ENCODE data around the gene FRMD8. TPM values are rescaled to one million over a fixed set of nuclear protein-coding genes. Genes with fewer than 3 reads are reported as not detected.

FRMD8 gene
- total RNA-seq (2011; cell fraction: chromatin; rRNA removed; ENCODE audit: low replicate concordance): 28.5 and 83.6 TPM in 2 replicates
- total RNA-seq (2011; cell fraction: nucleolus; rRNA removed): 89.6 and 96.9 TPM in 2 replicates
- total RNA-seq (2011; cell fraction: nucleoplasm; rRNA removed): 32.8 and 36.5 TPM in 2 replicates
- 34.6 and 46.5 TPM in 2 replicates for total RNA-seq (2014; rRNA removed)
- total RNA-seq (2014; rRNA removed; fragmentation: Illumina TruSeq; extraction: Trizol): 6.2 and 8.6 TPM in 2 replicates
- total RNA-seq (2015; rRNA removed; fragmentation: Illumina TruSeq; extraction: Trizol): 15.0 and 15.8 TPM in 2 replicates
- 44.2 and 54.5 TPM in 2 replicates for total RNA-seq (2021)
- polyA plus RNA-seq (2011; rRNA removed): 16.0 and 19.9 TPM in 2 replicates
- 24.0 and 43.0 TPM in 2 replicates for polyA plus RNA-seq (2011; cell fraction: cytosol; rRNA removed)
- 25.1 and 46.6 TPM in 2 replicates for polyA plus RNA-seq (2011; cell fraction: nucleus; rRNA removed)
- polyA plus RNA-seq (2012): 21.4 and 22.5 TPM in 2 replicates
- 12.0 and 19.4 TPM in 2 replicates for polyA plus RNA-seq (2014; fragmentation: Illumina TruSeq; extraction: Trizol)
- polyA plus RNA-seq (2014; fragmentation: Nextera tagmentation; extraction: Ambion mirVana): 1 to 10 TPM; 4.5 to 5.0 TPM
- polyA plus RNA-seq (2014; rRNA removed): 33.4 and 41.7 TPM in 2 replicates
- 8.4 and 13.5 TPM in 2 replicates for polyA minus RNA-seq (2011; rRNA and poly(A)+ RNA removed)
- polyA minus RNA-seq (2011; cell fraction: cytosol; rRNA and poly(A)+ RNA removed): 21.0 and 21.1 TPM in 2 replicates
- 28.1 and 34.6 TPM in 2 replicates for polyA minus RNA-seq (2011; cell fraction: nucleus; rRNA and poly(A)+ RNA removed)
- Bru-seq, nascent RNA: percentile 66 among the genes with signal in this experiment
- percentile 61 among the genes with signal in this experiment for BruChase-seq, experiment 1, labeled RNA remaining after a 2-hour chase
- BruChase-seq, experiment 2, labeled RNA remaining after a 6-hour chase: percentile 64 among the genes with signal in this experiment
- long read RNA-seq, experiment 1, transcript FRMD8-201 (11 exons, 3,723 nt): minor isoform, 15 of 311 reads
- long read RNA-seq, experiment 1, transcript FRMD8-208 (2 exons, 366 nt): minor isoform, 9 of 311 reads
- long read RNA-seq, experiment 1, transcript FRMD8-203 (10 exons, 1,818 nt): major isoform, 50 of 311 reads
- long read RNA-seq, experiment 1, partial matches to known transcripts: 28 of 311 reads
- long read RNA-seq, experiment 1, other reads (novel, unspliced or antisense): 206 of 311 reads
- long read RNA-seq, experiment 2, partial matches to known transcripts: 4 of 33 reads
- long read RNA-seq, experiment 2, other reads (novel, unspliced or antisense): 19 of 33 reads
- long read RNA-seq, experiment 3, transcript FRMD8-203 (10 exons, 1,818 nt): major isoform, 5 of 19 reads
- long read RNA-seq, experiment 3, partial matches to known transcripts: 6 of 19 reads
- long read RNA-seq, experiment 3, other reads (novel, unspliced or antisense): 6 of 19 reads

GRCh38 chr11:65386307-65387140 is at the start of gene FRMD8:
TSS of gene FRMD8 (plus strand) at chr11:65386637. CDS start at chr11:65387037, 400 bp downstream.
- Histone ChIP-seq H3K79me2 (ENCODE audit: control insufficient read depth, insufficient read depth, low read length) (peaks cover 37% of the 10 kb centered on the region), H3K4me2 (ENCODE audit: insufficient read depth, low read length) (peak within 1 kb of the TSS; percentile 94), H3K4me1 (replicated peaks in 1 of 2; ENCODE audit: control insufficient read depth in 2 of 2, insufficient read depth in 2 of 2, low read length in 2 of 2) (peaks cover 41 to 75% of the 10 kb centered on the region in 2 experiments), H3K4me3 (peak within 1 kb of the TSS; percentile 93), H3K27ac (ENCODE audit: extremely low read depth, low read depth, low read length) (peak within 1 kb of the TSS; percentile 91), H3K9ac (ENCODE audit: insufficient read depth in 1 of 2, low read depth in 2 of 2, low read length in 2 of 2) (peak within 1 kb of the TSS; percentile 71 to 97), H3K27me3 (ENCODE audit: control insufficient read depth in 2 of 2, insufficient read depth in 2 of 2, low read length in 2 of 2) (no peaks in the 10 kb centered on the region), H2AFZ (ENCODE audit: low read depth, low read length) (peak within 1 kb of the TSS; percentile 86), H4K20me1 (replicated peaks; ENCODE audit: control insufficient read depth, insufficient read depth, low read length) (peaks cover 9% of the 10 kb centered on the region), H3K36me3 (ENCODE audit: control insufficient read depth, insufficient read depth, low read length) (peaks cover 36% of the 10 kb centered on the region; the same call in 2 of the 3 replicates), H3K9me3 (replicated peaks; ENCODE audit: control insufficient read depth, insufficient read depth, low read depth, low read length) (no peaks in the 10 kb centered on the region; the same call in 1 of the 2 replicates), H3K9me1 (ENCODE audit: control insufficient read depth, insufficient read depth, low read length) (no peaks in the 10 kb centered on the region)
- 1% methylated on average over 53 of the region's 76 CpGs for WGBS (ENCODE audit: insufficient coverage, low coverage, missing lambda C conversion rate)
- ATAC-seq: peak; percentile 83
- BruUV-seq (replicated peaks): TSS peak; percentile 70
- ChIA-PET POLR2A (interaction anchor here (0.6 to 16.2 kb wide), 9 partner anchors 11 to 116 kb away, joined by 3 to 253 read pairs (median 4); partner anchors contain the start of genes MALAT1 and NEAT1), CTCF (ENCODE audit: low intra/inter-chr PET ratio) (interaction anchor here (0.7 to 1.4 kb wide), 3 partner anchors 19 to 432 kb away, joined by 3 to 8 read pairs (median 3); no protein-coding TSS in a partner anchor)
- in situ Hi-C loops (cut with MboI): no loop called here
- DNase-seq (ENCODE audit: extremely low read depth in 1 of 4, low spot score in 3 of 4): peak; percentile 93 to 99 (median 98)
- intact Hi-C loops (cut with micrococcal nuclease): no loop called here
- no peak for FAIRE-seq
- TF ChIP-seq NELFE (IDR thresholded peaks at IDR 0.05; ENCODE audit: insufficient read depth, insufficient read length): no peak
- TF ChIP-seq, protein P1, sequence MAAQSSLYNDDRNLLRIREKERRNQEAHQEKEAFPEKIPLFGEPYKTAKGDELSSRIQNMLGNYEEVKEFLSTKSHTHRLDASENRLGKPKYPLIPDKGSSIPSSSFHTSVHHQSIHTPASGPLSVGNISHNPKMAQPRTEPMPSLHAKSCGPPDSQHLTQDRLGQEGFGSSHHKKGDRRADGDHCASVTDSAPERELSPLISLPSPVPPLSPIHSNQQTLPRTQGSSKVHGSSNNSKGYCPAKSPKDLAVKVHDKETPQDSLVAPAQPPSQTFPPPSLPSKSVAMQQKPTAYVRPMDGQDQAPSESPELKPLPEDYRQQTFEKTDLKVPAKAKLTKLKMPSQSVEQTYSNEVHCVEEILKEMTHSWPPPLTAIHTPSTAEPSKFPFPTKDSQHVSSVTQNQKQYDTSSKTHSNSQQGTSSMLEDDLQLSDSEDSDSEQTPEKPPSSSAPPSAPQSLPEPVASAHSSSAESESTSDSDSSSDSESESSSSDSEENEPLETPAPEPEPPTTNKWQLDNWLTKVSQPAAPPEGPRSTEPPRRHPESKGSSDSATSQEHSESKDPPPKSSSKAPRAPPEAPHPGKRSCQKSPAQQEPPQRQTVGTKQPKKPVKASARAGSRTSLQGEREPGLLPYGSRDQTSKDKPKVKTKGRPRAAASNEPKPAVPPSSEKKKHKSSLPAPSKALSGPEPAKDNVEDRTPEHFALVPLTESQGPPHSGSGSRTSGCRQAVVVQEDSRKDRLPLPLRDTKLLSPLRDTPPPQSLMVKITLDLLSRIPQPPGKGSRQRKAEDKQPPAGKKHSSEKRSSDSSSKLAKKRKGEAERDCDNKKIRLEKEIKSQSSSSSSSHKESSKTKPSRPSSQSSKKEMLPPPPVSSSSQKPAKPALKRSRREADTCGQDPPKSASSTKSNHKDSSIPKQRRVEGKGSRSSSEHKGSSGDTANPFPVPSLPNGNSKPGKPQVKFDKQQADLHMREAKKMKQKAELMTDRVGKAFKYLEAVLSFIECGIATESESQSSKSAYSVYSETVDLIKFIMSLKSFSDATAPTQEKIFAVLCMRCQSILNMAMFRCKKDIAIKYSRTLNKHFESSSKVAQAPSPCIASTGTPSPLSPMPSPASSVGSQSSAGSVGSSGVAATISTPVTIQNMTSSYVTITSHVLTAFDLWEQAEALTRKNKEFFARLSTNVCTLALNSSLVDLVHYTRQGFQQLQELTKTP (IDR thresholded peaks at IDR 0.05; ENCODE audit: low read depth in 1 of 2, partially characterized antibody in 2 of 2): no peak
- TF ChIP-seq, protein P2, sequence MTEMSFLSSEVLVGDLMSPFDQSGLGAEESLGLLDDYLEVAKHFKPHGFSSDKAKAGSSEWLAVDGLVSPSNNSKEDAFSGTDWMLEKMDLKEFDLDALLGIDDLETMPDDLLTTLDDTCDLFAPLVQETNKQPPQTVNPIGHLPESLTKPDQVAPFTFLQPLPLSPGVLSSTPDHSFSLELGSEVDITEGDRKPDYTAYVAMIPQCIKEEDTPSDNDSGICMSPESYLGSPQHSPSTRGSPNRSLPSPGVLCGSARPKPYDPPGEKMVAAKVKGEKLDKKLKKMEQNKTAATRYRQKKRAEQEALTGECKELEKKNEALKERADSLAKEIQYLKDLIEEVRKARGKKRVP (CRISPR knock-in tag; IDR thresholded peaks at IDR 0.05): 0 out of 2 replicates have a peak, but pooled peaks have one; percentile 7
- peak; percentile 86 for TF ChIP-seq ELF1 (tag; IDR thresholded peaks at IDR 0.05)
- TF ChIP-seq CBX5 (IDR thresholded peaks at IDR 0.05; ENCODE audit: borderline replicate concordance, low read depth): no peak
- TF ChIP-seq SRSF7 (optimal IDR thresholded peaks at IDR 0.05; ENCODE audit: low read depth, low read length): no peak
- TF ChIP-seq MXI1 (IDR thresholded peaks at IDR 0.05; ENCODE audit: low read depth, low read length): no peak
- TF ChIP-seq RNF2 (IDR thresholded peaks at IDR 0.05): peak; percentile 54
- TF ChIP-seq ZNF140 (CRISPR knock-in tag; IDR thresholded peaks at IDR 0.05): no peak
- TF ChIP-seq FOXJ3 (CRISPR knock-in tag; IDR thresholded peaks at IDR 0.05): no peak

All from K562 (cell line).